HG03060 (cell line): Measurements from ENCODE around the gene ANLN.

Experiments used
- ATAC-seq: cut with Tn5 transposase; IDR thresholded peaks from one replicate; pipeline ENCODE4 v1.9.1; 2021; ENCODE audit warnings: low read depth, moderate number of reproducible peaks; ENCODE audit not compliant: unreplicated experiment

The ANLN gene

GRCh38 chr7:36389371-36390198, at the start of gene ANLN:
Gene ANLN, plus strand, starts transcription at chr7:36389862. Its CDS starts 165 bp downstream, at chr7:36390027.
- ATAC-seq = no peak

GRCh38 chr7:36343548-36343947, 46.1 kb upstream of the ANLN start:
- no peak for ATAC-seq

- no peak for ATAC-seq
These were observed 45.0 kb upstream of the ANLN start for GRCh38 chr7:36344622-36345021.

GRCh38 chr7:36346260-36346831, 43.3 kb upstream of the ANLN start:
- ATAC-seq = no peak

- ATAC-seq = no peak
These were observed 41.4 kb upstream of the ANLN start for GRCh38 chr7:36348256-36348655.

GRCh38 chr7:36348771-36349170, 40.9 kb upstream of the ANLN start:
- ATAC-seq = no peak

- no peak for ATAC-seq
These were observed 40.0 kb upstream of the ANLN start for GRCh38 chr7:36349626-36350025.

GRCh38 chr7:36355490-36355889, 34.2 kb upstream of the ANLN start:
- ATAC-seq = no peak

- ATAC-seq = no peak
These were observed 32.6 kb upstream of the ANLN start for GRCh38 chr7:36357054-36357453.

- no peak for ATAC-seq
These were observed 31.1 kb upstream of the ANLN start for GRCh38 chr7:36358589-36358988.

- no peak for ATAC-seq
These were observed 29.4 kb upstream of the ANLN start for GRCh38 chr7:36360244-36360643.

GRCh38 chr7:36361227-36361626, 28.4 kb upstream of the ANLN start:
- no peak for ATAC-seq

GRCh38 chr7:36363515-36363914, 26.1 kb upstream of the ANLN start:
- ATAC-seq = no peak

GRCh38 chr7:36366005-36366717, 23.5 kb upstream of the ANLN start:
- ATAC-seq = no peak

- peak; percentile 84 for ATAC-seq
These were observed 22.7 kb upstream of the ANLN start for GRCh38 chr7:36366718-36367560.

- ATAC-seq = no peak
These were observed 22.0 kb upstream of the ANLN start for GRCh38 chr7:36367561-36368077.

- no peak for ATAC-seq
These were observed 21.2 kb upstream of the ANLN start for GRCh38 chr7:36368496-36368895.

- ATAC-seq = no peak
These were observed 20.5 kb upstream of the ANLN start for GRCh38 chr7:36369171-36369570.

GRCh38 chr7:36370046-36370445, 19.6 kb upstream of the ANLN start:
- ATAC-seq = no peak

- ATAC-seq = no peak
These were observed 17.5 kb upstream of the ANLN start for GRCh38 chr7:36372156-36372555.
